GM12865 (cell line): ENCODE measurements around the gene L3MBTL1.

ENCODE experiments used
- DNase-seq: peaks from one replicate; pipeline ENCODE4 v3.0.0; 2010; ENCODE audit warnings: low read depth
- H3K4me3 ChIP-seq: 2 replicates; pipeline ENCODE4 v1.5.1; 2011; ENCODE audit warnings: mild to moderate bottlenecking, low read depth, low read length, control low read depth
- TF ChIP-seq, protein P1 (sequence below): IDR thresholded peaks from 2 replicates; pipeline ENCODE4 v1.5.1; 2011; ENCODE audit warnings: low read length, control low read depth, low read depth, inconsistent platforms; ENCODE audit not compliant: insufficient read depth; ENCODE audit errors: missing control alignments

The L3MBTL1 gene

DNA sequence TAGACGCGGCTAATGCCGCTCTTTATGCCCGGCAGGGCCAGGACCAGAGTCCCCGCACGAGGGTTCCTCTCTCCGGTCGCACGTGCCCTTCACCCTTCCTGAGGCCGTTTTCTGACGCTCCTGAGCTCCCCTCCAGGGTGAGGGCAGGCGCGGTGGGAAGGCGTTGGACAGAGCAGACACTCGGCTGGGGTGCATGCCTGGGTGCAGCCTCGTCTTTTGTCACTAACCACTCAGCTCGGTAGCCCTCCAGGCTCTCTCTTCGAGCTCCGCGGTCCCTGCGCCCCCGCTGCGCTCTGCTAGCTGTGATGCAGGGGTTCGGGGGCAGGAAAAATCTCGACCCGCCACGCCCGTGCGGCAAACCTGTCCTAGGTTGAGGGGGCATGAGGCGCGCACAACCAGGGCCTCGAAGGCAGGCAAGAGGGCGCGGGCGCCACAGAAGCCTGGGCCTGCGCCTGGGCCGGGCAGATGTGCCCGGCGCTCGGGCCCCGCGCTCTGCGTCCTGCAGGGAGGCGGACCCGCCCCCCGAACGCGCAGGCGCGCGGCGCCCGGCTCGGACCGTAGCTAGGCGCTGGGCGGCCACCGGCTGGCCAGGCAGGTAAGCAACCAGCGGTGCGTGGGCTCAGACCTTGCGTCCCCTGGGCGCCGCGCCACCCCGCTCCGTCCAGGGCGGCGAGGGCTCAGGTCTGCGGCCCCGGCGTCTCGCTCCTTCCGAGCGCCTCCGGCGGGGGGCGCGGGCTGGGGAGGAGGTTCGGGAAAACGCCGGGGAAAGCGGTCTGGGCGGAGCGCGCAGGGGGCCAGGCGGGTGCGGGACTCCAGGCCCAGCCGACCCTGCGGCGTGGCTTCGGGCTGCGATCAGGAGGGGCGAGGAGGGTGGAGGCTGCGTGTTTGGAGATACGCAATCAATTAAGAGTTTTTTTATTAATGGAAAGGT is at the start of gene L3MBTL1:
Gene L3MBTL1, plus strand, starts transcription at position 548 of the 931 bp plus-strand sequence. CDS start 5,807 bp downstream, outside the sequence.
- TF ChIP-seq, protein P1, sequence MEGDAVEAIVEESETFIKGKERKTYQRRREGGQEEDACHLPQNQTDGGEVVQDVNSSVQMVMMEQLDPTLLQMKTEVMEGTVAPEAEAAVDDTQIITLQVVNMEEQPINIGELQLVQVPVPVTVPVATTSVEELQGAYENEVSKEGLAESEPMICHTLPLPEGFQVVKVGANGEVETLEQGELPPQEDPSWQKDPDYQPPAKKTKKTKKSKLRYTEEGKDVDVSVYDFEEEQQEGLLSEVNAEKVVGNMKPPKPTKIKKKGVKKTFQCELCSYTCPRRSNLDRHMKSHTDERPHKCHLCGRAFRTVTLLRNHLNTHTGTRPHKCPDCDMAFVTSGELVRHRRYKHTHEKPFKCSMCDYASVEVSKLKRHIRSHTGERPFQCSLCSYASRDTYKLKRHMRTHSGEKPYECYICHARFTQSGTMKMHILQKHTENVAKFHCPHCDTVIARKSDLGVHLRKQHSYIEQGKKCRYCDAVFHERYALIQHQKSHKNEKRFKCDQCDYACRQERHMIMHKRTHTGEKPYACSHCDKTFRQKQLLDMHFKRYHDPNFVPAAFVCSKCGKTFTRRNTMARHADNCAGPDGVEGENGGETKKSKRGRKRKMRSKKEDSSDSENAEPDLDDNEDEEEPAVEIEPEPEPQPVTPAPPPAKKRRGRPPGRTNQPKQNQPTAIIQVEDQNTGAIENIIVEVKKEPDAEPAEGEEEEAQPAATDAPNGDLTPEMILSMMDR, result no peak
- peak; percentile 31 for DNase-seq
- peak within 1 kb of the TSS; percentile 47 for H3K4me3 ChIP-seq

DNA sequence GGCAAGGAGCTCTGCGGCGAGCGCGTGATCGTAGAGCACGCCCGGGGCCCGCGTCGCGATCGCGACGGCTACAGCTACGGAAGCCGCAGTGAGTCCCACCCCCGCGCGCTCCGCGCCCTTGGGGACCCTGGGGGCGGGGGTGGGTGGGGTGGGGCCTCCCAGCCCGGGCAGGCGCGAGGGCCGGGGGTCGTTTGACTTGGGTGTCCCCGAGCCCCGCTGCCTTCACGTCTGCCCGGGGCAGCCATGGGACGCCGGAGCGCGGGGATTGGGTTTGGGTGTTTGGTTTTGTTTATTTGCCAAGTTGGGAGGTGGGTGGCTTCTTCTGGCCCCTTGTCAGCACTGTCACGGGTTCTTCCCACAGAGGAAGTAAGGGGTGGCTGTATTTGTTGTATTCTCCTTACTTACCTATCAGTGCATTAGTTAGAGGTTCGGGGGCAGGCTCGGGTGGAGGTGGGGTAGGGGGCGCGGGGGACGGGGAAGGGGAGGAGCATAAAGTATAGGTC is 49.0 kb upstream of the L3MBTL1 start:
- no peak for DNase-seq

DNA sequence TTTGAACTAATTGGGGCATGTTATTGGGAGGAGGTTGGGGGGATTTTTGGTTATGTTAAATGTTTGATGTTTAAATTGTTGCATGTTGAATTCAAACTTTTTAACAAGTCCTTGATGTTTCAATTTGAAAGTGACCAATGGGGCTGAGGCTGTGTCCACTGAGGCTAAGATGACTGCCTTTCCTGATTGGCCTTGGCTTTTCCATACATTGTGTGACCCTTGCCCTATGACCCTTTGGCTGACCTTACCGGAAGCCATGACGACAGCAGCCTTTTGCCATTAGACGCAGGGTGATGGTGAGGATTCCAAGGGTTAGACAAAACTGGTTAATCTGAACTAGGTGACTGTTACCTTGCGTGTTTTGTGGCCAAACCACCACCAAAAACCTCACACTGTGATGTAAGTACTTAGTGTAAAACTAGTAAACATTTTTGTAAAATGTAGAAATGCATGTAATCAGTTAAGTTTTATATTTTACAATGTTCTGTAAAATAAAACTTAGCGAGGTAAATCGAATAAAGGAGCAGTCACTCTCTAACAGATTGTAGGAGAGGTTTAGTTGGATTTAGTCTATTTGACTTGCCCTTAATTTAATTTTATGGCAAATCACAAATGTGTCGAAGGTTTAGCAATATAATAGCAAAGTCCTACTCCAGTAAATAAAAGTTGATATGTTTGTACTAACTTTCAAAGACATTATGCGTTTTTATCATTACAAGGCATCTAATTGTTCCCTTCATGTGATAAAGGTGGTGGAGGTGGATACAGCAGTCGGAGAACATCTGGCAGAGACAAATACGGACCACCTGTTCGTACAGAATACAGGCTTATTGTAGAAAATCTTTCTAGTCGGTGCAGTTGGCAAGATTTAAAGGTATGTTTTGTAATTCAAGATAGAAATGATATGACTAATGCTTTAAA is 48.2 kb upstream of the L3MBTL1 start:
- DNase-seq, result no peak
- TF ChIP-seq, protein P1, result no peak
- peak overlapping the region; percentile 86 for H3K4me3 ChIP-seq

More for the DNA sequence above, 49.0 kb upstream of the L3MBTL1 start:
- peak overlapping the region; percentile 86 for H3K4me3 ChIP-seq
- TF ChIP-seq, protein P1, result no peak

DNA sequence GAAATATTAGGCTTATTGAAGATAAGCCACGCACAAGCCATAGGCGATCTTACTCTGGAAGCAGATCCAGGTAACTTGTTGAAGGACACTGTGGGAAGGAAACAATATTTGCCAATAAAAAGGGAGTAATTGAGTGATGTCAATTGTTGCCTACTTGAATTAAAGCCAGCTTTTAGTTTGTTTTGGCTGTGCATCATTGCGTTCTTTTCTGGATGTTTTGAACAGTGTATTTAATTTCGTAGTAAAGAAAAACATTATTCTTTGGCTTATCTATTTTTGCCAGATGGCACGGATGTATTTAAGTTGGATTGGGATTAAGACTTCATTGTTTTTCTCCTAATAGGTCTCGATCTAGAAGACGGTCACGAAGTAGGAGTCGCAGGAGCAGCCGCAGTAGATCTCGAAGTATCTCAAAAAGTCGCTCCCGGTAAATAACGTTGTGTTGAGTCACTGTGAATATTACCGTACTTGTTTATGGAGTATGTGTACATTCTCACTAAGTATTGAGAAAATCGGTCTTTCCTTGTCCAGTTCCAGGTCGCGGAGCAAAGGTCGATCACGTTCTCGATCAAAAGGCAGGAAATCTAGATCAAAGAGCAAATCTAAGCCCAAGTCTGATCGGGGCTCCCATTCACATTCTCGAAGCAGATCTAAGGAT is 47.2 kb upstream of the L3MBTL1 start:
- no peak for DNase-seq
- H3K4me3 ChIP-seq, result no peak overlapping the region
- TF ChIP-seq, protein P1, result no peak

DNA sequence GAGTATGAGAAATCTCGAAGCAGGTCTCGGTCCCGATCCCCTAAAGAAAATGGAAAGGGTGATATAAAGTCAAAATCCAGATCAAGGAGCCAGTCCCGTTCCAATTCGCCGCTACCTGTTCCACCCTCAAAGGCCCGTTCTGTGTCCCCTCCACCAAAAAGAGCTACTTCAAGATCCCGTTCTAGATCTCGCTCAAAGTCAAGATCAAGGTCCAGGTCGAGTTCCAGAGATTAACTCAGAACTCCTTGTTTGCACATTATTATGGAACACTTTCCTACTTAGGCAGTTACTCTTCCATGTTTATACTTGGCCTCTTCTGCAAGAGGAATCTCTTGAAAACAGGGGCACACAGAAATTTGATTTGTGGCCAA is 46.7 kb upstream of the L3MBTL1 start:
- TF ChIP-seq, protein P1, result no peak
- DNase-seq, result no peak
- no peak overlapping the region for H3K4me3 ChIP-seq
